NCI-H2081 treated with DMSO at 0.1 percent for 48 hours (cell line): ENCODE measurements around the gene CCNYL1.

Experiments
- DNase-seq: peaks from one replicate; lab custom pipeline; 2025; lab: John Stamatoyannopoulos, UW

CCNYL1 gene

GRCh38 chr2:207766041-207766551, 54.7 kb downstream of the CCNYL1 start:
- no peak for DNase-seq

- DNase-seq, result no peak
Observed at GRCh38 chr2:207766697-207767460, 55.4 kb downstream of the CCNYL1 start.

- DNase-seq, result no peak
Observed at GRCh38 chr2:207767461-207768167, 56.2 kb downstream of the CCNYL1 start.

GRCh38 chr2:207768168-207768865, 56.9 kb downstream of the CCNYL1 start:
- DNase-seq, result no peak

GRCh38 chr2:207768866-207769596, 57.6 kb downstream of the CCNYL1 start:
- DNase-seq, result no peak

GRCh38 chr2:207770602-207771404, 59.4 kb downstream of the CCNYL1 start:
- DNase-seq, result no peak

GRCh38 chr2:207771421-207771820, 60.0 kb downstream of the CCNYL1 start:
- no peak for DNase-seq

- DNase-seq, result no peak
Observed at GRCh38 chr2:207772081-207772843, 60.8 kb downstream of the CCNYL1 start.

GRCh38 chr2:207772844-207773205, 61.4 kb downstream of the CCNYL1 start:
- DNase-seq, result no peak

GRCh38 chr2:207775473-207775872, 64.0 kb downstream of the CCNYL1 start:
- DNase-seq, result no peak

- no peak for DNase-seq
Observed at GRCh38 chr2:207777124-207777523, 65.7 kb downstream of the CCNYL1 start.

- DNase-seq, result no peak
Observed at GRCh38 chr2:207778298-207778882, 67.0 kb downstream of the CCNYL1 start.

- DNase-seq, result no peak
Observed at GRCh38 chr2:207779523-207779922, 68.1 kb downstream of the CCNYL1 start.

- DNase-seq, result no peak
Observed at GRCh38 chr2:207782238-207783030, 71.0 kb downstream of the CCNYL1 start.

GRCh38 chr2:207783514-207783913, 72.1 kb downstream of the CCNYL1 start:
- DNase-seq, result no peak

GRCh38 chr2:207784898-207785297, 73.5 kb downstream of the CCNYL1 start:
- DNase-seq, result no peak

- DNase-seq, result no peak
Observed at GRCh38 chr2:207787017-207787416, 75.6 kb downstream of the CCNYL1 start.

GRCh38 chr2:207787800-207788199, 76.4 kb downstream of the CCNYL1 start:
- no peak for DNase-seq

GRCh38 chr2:207790898-207791297, 79.5 kb downstream of the CCNYL1 start:
- no peak for DNase-seq
